ENCODE data around the gene MYCBPAP.

MYCBPAP gene

DNA sequence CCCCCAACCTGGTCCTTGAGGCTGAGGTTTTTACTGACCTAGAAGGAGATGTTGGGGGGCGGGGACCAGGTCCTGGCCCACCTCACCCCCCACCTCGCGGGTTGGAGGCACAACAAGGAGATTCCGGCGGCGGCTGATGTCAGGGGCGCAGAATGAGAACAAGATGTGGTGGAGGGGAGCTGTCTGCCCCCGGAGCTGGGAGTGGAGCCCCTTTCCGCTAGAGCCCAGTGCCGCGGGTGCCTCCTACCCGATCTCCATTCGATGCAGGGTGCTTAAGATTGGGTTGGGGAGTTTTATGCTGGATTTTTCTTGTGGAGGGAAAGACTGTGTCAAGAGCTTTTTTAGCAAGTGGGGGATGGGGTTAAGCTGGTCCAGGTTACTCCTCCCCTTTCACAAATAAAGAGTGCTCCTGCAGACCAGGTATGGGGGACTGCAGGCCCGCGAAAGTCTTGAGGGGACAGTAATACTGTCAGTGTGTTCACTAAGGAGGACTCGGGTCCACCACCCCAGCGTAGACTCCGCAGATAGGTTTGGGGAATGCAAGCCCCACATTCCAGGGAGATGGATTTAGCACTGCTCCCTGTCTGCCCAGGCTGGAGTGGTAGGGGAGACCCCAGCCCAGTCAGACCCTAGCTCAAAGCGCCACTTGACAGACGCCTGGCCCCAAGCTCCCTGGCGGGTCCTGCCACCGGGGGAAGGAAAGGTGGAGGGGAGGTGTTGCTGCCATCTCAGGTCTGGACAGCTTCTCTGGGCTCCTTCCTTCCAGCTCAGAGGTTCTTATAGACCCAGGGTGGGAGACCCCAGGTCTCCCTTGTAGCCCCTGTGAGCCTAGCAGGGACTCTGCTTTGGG lies 54.2 kb downstream of the MYCBPAP start:
- Histone ChIP-seq H3K9ac (ENCODE audit: low read length) (no peak overlapping the region), H3F3A (ENCODE audit: insufficient read depth, low read length) (no peaks in the 10 kb centered on the region), H2AFZ (ENCODE audit: low read length) (no peak overlapping the region), H3K9me3 (ENCODE audit: low read length) (no peaks in the 10 kb centered on the region), H3K4me1 (ENCODE audit: insufficient read depth, low read length, severe bottlenecking) (peaks cover 10% of the 10 kb centered on the region), H4K20me1 (ENCODE audit: insufficient read depth, low read length) (no peaks in the 10 kb centered on the region), H3K4me2 (ENCODE audit: low read length) (no peak overlapping the region), H3K9me2 (ENCODE audit: low read depth, low read length) (no peaks in the 10 kb centered on the region), H3K27ac (ENCODE audit: low read depth, low read length, poor library complexity, severe bottlenecking) (no peak overlapping the region), H3K4me3 (ENCODE audit: low read depth, low read length, poor library complexity, severe bottlenecking) (no peak overlapping the region), H3K36me3 (ENCODE audit: insufficient read depth, low read length) (no peaks in the 10 kb centered on the region), H3K79me2 (ENCODE audit: insufficient read depth, low read length) (no peaks in the 10 kb centered on the region), H3K27me3 (ENCODE audit: insufficient read depth, low read length) (no peaks in the 10 kb centered on the region; the same call in 1 of the 2 replicates)
- no peak for TF ChIP-seq EZH2 (IDR thresholded peaks at IDR 0.05; ENCODE audit: borderline replicate concordance, low read length)
- TF ChIP-seq, protein P1, sequence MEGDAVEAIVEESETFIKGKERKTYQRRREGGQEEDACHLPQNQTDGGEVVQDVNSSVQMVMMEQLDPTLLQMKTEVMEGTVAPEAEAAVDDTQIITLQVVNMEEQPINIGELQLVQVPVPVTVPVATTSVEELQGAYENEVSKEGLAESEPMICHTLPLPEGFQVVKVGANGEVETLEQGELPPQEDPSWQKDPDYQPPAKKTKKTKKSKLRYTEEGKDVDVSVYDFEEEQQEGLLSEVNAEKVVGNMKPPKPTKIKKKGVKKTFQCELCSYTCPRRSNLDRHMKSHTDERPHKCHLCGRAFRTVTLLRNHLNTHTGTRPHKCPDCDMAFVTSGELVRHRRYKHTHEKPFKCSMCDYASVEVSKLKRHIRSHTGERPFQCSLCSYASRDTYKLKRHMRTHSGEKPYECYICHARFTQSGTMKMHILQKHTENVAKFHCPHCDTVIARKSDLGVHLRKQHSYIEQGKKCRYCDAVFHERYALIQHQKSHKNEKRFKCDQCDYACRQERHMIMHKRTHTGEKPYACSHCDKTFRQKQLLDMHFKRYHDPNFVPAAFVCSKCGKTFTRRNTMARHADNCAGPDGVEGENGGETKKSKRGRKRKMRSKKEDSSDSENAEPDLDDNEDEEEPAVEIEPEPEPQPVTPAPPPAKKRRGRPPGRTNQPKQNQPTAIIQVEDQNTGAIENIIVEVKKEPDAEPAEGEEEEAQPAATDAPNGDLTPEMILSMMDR (IDR thresholded peaks at IDR 0.05; ENCODE audit: low read length), result no peak

GRCh38 chr17:50563092-50563511 lies 54.9 kb downstream of the MYCBPAP start:
- no peak overlapping the region for H3K27ac ChIP-seq (ENCODE audit: low read depth, low read length, poor library complexity, severe bottlenecking)
- no peaks in the 10 kb centered on the region for H4K20me1 ChIP-seq (ENCODE audit: insufficient read depth, low read length)
- H3K36me3 ChIP-seq (ENCODE audit: insufficient read depth, low read length), result no peaks in the 10 kb centered on the region
- no peaks in the 10 kb centered on the region for H3K9me3 ChIP-seq (ENCODE audit: low read length)
- no peak overlapping the region for H3K9ac ChIP-seq (ENCODE audit: low read length)
- no peak for TF ChIP-seq EZH2 (IDR thresholded peaks at IDR 0.05; ENCODE audit: borderline replicate concordance, low read length)
- TF ChIP-seq, protein P1 (IDR thresholded peaks at IDR 0.05; ENCODE audit: low read length), result no peak
- H3K9me2 ChIP-seq (ENCODE audit: low read depth, low read length), result no peaks in the 10 kb centered on the region
- no peak overlapping the region for H3K4me2 ChIP-seq (ENCODE audit: low read length)
- no peak overlapping the region for H3K4me3 ChIP-seq (ENCODE audit: low read depth, low read length, poor library complexity, severe bottlenecking)
- peaks cover 10% of the 10 kb centered on the region for H3K4me1 ChIP-seq (ENCODE audit: insufficient read depth, low read length, severe bottlenecking)
- H3F3A ChIP-seq (ENCODE audit: insufficient read depth, low read length), result no peaks in the 10 kb centered on the region
- no peak overlapping the region for H2AFZ ChIP-seq (ENCODE audit: low read length)
- H3K79me2 ChIP-seq (ENCODE audit: insufficient read depth, low read length), result no peaks in the 10 kb centered on the region
- no peaks in the 10 kb centered on the region; the same call in 1 of the 2 replicates for H3K27me3 ChIP-seq (ENCODE audit: insufficient read depth, low read length)

DNA sequence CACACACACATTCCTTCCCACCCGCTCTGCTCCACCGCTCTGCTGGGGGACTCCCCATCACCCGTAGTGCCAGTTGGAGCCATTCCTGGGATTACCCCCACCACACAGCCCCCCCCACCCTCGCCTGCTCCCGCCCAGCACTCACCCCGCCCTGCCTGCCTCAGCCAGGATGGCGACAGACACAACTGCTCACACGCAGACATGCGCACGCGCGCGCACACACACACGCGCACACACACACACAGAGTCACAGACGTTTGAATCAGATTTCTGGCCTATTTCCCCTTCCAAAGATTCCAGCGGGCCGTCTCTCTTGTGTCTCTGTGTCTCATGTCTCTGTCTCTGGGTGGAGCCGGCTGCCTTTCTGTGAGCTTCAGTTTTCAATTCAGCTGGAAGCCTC lies 56.7 kb downstream of the MYCBPAP start:
- no peak overlapping the region for H3K9ac ChIP-seq (ENCODE audit: low read length)
- no peaks in the 10 kb centered on the region for H3K9me2 ChIP-seq (ENCODE audit: low read depth, low read length)
- H3K27me3 ChIP-seq (ENCODE audit: insufficient read depth, low read length), result no peaks in the 10 kb centered on the region; the same call in 1 of the 2 replicates
- no peaks in the 10 kb centered on the region for H3K9me3 ChIP-seq (ENCODE audit: low read length)
- no peaks in the 10 kb centered on the region for H4K20me1 ChIP-seq (ENCODE audit: insufficient read depth, low read length)
- H2AFZ ChIP-seq (ENCODE audit: low read length), result no peak overlapping the region
- H3K4me2 ChIP-seq (ENCODE audit: low read length), result no peak overlapping the region
- TF ChIP-seq EZH2 (IDR thresholded peaks at IDR 0.05; ENCODE audit: borderline replicate concordance, low read length), result no peak
- H3K36me3 ChIP-seq (ENCODE audit: insufficient read depth, low read length), result no peaks in the 10 kb centered on the region
- H3K4me3 ChIP-seq (ENCODE audit: low read depth, low read length, poor library complexity, severe bottlenecking), result no peak overlapping the region
- H3F3A ChIP-seq (ENCODE audit: insufficient read depth, low read length), result no peaks in the 10 kb centered on the region
- H3K79me2 ChIP-seq (ENCODE audit: insufficient read depth, low read length), result no peaks in the 10 kb centered on the region
- peaks cover 9% of the 10 kb centered on the region for H3K4me1 ChIP-seq (ENCODE audit: insufficient read depth, low read length, severe bottlenecking)
- no peak overlapping the region for H3K27ac ChIP-seq (ENCODE audit: low read depth, low read length, poor library complexity, severe bottlenecking)
